GM18909 (cell line): Measurements from ENCODE around the gene CRTC3.
"Not testable (repeated sequence)": the region's sequence is repeated elsewhere in the genome, so short reads cannot be mapped to it uniquely, and the experiment has no call there.

Experiments
- ATAC-seq: cut with Tn5 transposase; IDR thresholded peaks from one replicate; pipeline ENCODE4 v1.9.1; 2021; ENCODE audit warnings: mild to moderate bottlenecking; ENCODE audit not compliant: unreplicated experiment, poor library complexity

Gene CRTC3

GRCh38 chr15:90645873-90646575 lies 116.3 kb downstream of the CRTC3 start:
- no peak for ATAC-seq

DNA sequence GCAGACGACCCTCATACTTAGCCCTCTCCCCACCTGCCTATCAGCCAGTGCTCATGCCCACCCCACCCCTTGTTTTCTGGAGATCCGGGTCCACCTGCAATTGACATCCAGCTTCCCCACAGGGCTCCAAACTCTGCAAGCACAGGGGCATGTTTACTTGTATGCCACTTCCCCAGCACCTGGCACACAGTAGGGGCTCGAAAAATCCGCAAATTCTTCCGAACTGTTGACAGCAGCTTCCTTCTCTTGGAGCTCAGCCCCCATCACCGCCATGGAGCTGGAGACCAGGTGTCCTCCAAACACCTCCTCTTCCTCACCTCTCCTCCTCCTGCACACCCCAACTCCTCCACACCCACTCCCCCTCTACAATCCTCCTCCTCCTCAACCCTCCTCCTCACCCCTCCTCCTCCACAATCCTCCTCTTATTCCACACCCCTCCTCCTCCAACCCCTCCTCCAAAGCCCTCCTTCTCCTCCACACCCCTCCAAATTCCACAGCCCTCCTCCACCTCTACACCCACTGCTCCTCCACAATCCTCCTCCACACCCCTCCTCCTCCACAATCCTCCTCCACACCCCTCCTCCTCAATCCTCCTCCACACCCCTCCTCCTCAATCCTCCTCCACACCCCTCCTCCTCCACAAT lies 117.1 kb downstream of the CRTC3 start:
- ATAC-seq: no peak

GRCh38 chr15:90647326-90647725 lies 117.6 kb downstream of the CRTC3 start:
- ATAC-seq: no peak

DNA sequence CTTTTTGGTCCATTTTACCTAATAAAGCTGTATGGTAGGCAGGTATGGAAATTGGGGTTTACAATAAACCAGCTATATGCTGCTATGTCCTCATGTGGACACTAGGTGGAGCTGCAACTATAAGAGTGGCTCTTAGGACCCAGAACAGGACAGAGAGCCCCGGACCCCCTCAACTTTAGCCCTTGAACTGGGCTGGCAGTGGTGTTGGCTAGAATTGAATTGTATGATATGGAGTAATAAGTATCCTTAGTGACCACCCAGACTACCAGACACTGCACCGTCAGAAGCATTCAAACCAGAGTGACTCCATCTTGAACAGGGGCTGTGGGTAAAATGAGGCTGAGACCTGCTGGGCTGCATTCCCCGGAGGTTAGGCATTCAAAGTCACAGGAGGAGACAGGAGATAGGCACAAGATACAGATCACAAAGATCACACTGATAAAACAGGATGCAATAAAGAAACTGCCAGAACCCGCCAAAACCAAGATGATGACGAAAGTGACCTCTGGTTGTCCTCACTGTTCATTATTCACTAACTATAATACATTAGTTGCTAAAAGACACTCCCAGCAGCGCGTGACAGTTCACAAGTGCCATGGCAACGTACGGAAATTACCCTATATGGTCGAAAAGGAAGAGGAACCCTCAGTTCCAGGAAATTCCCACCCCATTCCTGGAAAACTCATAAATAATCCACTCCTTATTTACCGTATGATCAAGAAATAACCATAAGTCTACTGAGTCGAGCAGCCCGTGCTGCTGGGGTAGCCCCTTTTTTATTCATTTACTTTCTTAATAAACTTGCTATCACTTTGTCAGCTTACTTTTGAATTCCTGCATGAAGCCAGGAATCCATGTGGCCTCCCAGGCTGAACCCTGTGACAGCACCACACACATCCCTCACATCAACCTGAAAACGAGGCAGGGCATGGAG lies 118.7 kb downstream of the CRTC3 start:
- peak; percentile 61 for ATAC-seq

DNA sequence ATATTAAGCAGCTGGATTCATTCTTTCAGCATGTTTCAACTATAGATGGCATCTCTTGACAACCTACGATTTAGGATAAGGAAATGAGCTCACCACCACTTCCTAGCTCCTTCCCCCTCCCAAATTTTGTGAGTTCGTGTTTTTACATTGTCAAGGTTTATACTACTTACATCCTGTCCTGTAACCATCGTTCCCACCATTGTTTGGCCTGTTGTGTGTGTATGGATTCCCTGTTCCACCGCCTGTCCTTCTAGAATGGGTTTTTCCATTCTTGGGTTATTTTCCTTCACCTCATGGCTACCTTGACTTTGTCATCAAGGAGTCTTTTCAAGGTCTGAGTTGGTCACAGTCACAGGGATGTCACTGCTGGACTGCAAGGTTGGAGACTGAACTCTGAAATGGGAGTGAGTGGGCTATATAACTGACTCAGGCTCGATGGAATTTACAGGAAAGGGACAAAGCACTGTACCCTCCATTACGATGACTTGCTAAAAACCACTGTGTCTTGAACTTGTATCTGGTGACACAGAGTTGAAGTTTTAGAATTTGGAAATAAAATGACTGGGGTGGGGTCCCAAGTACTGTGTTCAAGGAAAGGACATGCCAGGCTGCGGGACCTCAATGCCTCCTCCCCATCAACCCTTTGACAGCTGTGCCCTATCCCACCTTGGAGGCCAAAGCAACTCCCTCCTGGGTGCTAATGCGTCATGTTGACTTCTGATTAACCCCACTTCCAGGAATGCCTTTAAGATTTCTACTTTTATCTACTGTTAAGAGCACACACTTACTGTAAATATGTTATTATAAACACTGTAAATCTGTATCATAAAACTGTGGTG lies 120.6 kb downstream of the CRTC3 start:
- ATAC-seq: no peak

GRCh38 chr15:90650956-90651689 lies 121.4 kb downstream of the CRTC3 start:
- no peak for ATAC-seq

DNA sequence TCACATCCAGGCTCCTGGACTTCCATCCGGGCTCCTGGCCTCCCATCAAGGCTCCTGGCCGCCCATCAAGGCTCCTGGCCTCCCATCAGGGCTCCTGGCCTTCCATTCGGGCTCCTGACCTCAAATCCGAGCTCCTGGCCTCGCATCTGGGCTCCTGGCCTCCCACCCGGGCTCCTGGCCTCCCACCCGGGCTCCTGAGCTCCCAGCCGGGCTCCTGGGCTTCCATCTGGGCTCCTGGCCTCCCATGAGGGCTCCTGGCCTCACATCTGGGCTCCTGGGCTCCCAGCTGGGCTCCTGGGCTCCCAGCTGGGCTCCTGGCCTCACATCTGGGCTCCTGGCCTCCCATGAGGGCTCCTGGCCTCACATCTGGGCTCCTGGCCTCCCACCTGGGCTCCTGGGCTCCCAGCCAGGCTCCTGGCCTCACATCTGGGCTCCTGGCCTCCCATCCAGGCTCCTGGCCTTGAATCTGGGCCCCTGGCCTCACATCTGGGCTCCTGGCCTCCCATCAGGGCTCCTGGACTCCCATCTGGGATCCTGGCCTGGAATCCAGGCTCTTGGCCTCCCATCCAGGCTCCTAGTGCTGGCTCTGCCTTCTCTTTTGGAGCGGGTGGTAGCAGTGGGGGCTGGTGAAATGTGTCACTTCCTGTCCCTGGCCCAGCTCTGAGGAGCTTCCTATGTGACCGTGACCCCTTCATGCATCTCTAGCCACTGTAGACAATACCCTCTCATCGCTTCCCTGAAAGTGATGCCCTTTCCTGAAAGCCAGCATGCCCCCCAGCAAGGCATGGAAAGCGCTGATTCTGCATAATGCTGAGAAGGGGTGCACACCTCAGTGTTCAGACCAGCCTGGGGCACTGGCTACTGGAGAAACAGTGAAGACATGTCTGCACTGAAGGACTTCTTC lies 124.8 kb downstream of the CRTC3 start:
- ATAC-seq: no peak

DNA sequence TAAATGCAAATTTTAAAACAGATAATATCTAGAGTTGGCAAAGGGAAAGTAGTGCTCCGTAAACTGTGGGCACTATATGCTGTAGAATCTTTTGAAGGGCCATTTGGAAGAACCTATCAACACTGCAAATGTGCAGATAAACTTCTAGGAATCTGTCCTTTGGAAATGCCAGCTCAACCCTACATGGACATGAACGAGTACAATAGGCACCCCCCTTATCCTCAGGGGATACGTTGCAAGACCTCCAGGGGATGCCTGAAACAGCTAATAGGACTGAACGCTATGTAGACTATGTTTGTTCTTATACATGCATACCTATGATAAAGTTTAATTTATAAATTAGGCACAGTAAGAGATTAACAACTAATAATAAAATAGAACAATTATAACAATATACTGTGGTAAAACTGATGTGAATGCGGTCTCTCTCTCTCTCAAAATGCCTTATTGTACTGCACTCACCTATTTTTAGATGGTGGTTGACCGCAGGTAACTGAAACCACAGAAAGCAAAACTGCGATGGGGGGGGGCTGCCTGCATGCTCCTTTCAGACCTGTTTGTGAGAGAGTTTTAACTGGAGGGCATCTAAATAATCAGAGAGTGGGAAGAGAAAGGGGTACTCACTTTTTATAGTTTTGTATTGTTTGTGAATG lies 127.9 kb downstream of the CRTC3 start:
- peak; percentile 45 for ATAC-seq

DNA sequence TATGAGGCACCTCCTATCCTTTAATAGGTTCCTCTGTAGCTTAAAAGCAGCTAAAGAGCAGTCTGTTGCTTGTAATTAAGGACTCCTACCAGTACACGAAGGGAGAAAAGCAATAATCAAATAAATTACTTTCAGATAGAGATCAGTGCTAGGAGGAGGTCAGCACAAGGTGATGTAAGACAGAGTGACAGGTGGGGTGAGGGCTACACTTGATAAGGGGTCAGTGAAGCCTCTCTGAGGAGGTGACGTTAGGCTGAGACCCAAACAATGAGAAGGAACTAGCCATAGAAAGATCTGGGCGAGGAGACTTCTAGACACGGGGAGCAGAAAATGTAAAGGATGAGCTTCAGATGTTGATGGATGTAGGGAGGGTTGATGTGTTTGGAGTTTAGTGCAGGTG lies 129.8 kb downstream of the CRTC3 start:
- no peak for ATAC-seq

DNA sequence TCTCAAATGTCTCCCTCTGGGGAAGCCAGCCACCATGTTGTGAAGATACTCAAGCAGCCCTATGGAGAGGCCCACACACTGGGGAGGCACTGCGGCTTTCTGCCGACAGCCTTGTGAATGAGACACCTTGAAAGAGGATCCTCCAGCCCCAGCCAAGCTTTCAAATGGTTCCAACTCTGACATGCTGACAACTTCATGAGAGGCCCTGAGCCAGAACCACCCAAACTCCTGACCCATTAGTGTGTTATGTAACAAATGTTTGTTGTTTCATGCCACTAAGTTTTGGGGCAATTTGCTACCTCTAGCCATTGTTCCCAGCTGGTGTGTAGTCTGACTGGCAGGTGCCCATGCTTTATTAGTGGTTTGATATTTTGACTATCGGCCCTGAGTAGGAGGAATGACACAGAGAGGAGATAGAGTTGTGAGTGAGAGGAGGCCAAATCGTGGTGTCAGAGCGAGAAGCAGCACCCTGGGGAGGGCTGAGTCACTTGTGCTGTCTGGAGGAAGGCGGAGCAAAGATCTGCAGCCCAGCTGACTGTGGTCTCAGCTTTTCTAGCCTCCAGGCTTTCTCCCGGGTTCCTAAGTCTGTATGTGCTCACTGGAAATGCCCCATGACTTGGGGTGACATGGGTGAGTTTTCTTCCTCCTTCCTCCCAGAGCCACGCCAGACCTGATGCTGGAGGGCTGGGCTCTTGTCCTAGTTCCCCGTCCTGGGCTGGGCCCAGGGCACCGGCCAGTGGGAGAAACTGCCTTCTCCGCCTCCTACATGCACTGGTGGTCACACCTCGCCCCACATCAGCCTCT lies 130.7 kb downstream of the CRTC3 start:
- ATAC-seq: peak; percentile 69

GRCh38 chr15:90660999-90661330 lies 131.2 kb downstream of the CRTC3 start:
- not testable (repeated sequence) for ATAC-seq

DNA sequence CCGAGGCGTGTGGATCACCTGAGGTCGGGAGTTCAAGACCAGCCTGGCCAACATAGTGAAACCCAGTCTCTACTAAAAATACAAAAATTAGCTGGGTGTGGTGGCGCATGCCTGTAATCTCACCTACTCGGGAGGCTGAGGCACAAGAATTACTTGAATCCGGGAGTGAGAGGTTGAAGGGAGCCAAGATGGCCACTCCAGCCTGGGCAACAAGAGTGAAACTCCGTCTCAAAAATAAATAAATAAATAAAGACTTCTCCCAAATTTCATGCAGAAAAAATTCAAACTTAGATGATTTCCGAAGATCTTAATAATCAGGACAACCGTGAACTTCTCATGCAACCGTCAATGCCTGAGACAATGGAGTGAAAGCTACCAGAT lies 134.3 kb downstream of the CRTC3 start:
- not testable (repeated sequence) for ATAC-seq

DNA sequence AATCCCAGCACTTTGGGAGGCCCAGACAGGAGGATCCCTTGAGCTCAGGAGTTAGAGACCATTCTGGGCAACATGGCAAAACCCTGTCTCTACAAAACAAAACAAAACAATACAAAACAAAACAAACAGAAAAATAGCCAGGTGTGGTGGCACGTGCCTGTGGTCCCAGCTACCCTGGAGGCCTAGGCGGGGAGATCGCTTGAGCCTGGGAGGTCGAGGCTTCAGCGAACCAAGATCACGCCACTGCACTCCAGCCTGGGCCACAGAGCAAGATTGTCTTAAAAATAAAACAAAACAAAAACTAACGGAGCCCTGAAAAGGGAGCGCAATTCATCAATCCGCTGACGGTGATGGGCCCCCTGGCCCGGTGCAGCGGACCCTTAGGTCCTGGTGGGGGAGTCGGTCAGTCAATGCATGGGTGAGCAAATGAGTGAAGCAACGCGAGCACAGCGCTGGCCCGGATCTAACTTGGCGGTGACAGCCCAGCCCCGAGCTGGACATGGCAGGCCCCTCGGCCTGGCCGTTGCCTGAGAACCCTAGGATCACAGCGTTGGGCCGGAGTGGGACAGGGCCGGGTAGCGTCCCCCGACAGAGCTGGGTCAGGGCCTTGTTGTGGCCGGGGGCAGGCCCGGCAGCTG lies 135.0 kb downstream of the CRTC3 start:
- peak; percentile 9 for ATAC-seq

- ATAC-seq: peak; percentile 68
These were observed 135.8 kb downstream of the CRTC3 start for GRCh38 chr15:90665288-90666134.

DNA sequence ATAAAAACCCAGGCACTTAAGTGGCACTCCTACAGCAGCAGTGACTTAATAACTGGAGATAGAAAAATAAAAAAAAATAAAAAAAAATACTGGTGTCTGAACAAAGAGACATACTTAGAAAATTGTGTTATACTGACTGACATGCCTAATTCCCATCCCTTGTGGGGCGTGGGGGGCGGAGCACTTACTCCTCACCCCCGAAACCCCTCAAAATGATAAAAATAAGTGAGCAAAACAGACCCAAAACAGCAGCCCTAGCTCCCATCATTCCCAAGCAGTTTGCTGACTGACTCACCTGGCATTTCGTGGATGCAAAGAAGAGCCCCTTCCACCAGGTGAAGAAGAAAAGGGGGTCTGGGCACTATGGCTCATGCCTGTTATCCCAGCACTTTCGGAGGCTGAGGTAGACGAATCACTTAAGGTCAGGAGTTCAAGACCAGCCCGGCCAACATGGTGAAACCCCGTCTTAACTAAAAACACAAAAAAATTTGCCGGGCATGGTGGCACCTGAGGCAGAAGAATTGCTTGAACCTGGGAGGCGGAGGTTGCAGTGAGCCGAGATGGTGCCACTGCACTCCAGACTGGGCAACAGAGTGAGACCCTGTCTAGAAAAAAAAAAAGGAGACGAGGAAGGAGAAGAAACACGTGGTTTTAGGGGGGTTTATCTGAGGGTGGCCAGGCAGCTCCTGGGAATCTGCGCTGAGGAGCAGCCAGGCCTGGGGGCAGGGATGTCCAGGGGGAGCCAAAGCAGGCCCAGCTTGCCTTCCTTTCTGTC lies 136.6 kb downstream of the CRTC3 start:
- ATAC-seq: no peak
